LNCaP clone FGC (cell line): ENCODE measurements around the gene SLC6A18.

ENCODE experiments used
- DNase-seq: peaks from one replicate; pipeline ENCODE4 v3.0.0-alpha.2; 2011; ENCODE audit warnings: low read depth
- H3K4me3 ChIP-seq: 2 replicates; pipeline ENCODE4 v1.5.1; 2011; ENCODE audit warnings: mild to moderate bottlenecking, low read depth, low read length, control low read depth
- TF ChIP-seq, protein P1 (sequence below): IDR thresholded peaks from 2 replicates; pipeline ENCODE4 v1.5.1; 2012; ENCODE audit warnings: mild to moderate bottlenecking; ENCODE audit not compliant: control insufficient read depth, insufficient read depth; ENCODE audit errors: extremely low read depth

SLC6A18 gene

DNA sequence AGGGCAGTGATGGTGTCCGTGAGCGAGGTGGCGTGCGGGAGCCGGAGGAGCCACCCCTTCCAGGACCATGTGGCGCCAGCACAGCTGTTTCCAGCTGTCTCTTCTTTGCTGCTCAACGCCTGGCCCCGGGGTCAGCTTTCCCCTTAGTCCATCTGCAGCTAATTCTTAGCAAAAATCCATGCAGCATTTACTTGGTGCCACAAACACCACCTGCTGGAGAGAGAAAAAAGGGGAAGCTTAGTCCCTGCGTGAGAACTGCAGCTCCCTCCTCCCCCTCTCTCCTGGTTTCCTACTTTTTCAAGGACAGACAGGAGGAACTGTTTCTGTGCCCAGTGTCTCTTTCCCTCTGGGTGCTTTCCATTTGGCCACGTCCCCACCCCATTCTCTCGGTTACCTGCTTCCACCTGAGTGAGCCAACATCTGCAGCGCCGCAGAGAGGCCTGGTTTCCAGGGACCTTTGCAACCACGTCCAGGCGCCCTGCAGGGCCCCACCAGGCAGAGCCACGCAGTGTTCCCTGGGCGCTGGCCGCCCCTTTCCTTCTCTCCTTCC lies 20.4 kb upstream of the SLC6A18 start:
- peak; percentile 33 for DNase-seq
- no peak overlapping the region for H3K4me3 ChIP-seq
- TF ChIP-seq, protein P1, sequence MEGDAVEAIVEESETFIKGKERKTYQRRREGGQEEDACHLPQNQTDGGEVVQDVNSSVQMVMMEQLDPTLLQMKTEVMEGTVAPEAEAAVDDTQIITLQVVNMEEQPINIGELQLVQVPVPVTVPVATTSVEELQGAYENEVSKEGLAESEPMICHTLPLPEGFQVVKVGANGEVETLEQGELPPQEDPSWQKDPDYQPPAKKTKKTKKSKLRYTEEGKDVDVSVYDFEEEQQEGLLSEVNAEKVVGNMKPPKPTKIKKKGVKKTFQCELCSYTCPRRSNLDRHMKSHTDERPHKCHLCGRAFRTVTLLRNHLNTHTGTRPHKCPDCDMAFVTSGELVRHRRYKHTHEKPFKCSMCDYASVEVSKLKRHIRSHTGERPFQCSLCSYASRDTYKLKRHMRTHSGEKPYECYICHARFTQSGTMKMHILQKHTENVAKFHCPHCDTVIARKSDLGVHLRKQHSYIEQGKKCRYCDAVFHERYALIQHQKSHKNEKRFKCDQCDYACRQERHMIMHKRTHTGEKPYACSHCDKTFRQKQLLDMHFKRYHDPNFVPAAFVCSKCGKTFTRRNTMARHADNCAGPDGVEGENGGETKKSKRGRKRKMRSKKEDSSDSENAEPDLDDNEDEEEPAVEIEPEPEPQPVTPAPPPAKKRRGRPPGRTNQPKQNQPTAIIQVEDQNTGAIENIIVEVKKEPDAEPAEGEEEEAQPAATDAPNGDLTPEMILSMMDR, result peak; percentile 42

DNA sequence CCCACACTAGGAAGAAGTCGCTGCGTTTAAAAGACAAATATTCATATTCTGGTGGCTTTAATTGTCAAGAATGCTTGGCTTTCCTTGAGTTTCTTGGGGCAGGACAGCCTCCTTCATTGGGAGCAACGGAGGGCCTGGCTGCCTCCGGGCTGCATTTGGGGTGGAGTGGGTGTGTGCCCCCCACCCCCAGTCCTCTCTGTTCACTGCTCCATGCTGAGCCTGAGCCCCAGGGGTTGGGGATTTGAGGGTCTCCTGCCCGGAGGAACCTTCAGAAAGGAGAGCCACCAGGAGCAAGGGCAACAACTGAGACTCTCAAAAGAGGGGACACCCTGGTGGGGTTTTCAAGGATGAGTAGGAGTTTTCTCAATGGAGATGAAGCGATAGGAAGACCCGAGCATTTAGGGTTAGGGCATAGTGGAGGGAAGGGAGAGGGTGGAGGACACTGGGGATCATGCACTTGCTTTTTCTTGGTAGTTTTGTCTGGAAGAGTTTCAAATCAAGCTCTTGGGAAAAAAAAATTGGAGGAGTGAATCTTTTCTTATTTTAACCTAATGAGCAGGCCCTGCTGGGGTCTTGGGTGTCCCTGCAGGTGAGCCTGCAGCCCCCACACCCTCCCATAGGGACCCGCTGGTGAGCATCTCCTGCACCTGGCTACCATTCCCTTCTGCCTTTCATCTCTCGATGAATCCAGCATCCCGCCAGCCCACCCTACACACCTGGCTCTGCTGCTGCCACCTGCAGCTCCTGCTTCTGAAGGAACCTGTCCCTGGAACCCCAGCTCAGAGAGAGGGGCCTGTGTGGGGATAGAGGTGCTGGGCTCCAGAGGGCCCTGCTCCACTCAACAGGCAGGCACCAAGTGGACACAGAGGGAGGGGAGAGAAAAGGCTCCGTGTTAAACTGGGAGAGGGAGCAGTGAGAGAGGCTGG lies 19.7 kb upstream of the SLC6A18 start:
- no peak for DNase-seq
- H3K4me3 ChIP-seq, result no peak overlapping the region
- TF ChIP-seq, protein P1, result no peak

DNA sequence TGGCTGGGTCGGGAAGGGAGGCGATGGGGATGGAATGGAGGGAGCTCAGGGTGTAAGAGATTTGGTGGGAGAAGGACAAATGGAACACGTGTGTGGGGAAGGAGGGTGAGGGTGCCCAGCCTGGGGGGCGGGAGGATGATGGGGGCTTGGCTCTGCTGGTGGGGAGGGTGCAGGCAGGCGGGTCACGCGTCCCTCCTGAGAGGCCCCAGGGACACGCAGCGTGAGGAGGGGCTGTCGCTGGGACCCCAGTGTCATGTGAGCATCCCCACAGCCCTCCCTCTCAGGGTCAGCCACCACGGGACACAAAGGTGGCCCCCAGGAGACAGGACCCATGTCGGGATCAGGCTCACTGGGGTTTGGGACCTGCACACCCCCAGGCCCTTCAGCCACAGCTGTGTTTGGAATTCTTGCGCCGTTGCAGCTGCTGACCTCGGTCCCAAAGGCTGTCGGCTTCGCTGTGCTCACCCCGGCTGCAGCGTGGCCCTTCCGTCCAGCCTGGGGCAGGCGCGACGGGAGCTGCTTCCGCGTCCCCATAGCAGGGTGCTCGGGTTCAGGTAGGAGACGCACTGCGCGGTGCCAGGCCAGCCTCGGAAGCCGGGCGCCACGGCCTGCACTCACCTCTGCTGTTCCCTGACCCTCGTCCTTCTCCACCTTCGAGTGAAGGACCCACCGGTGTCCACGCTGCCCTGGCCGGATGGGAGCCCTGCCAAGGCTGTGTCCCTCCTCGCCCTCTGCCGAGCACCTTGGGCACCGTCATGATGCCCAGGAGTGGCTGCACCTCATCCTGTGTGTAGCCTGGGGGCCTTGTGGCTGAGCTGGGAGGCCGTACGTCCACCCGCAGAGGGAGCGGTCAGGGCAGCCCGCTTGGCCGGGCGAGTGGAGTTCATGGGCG lies 18.4 kb upstream of the SLC6A18 start:
- H3K4me3 ChIP-seq, result no peak overlapping the region
- DNase-seq, result no peak
- TF ChIP-seq, protein P1, result no peak

DNA sequence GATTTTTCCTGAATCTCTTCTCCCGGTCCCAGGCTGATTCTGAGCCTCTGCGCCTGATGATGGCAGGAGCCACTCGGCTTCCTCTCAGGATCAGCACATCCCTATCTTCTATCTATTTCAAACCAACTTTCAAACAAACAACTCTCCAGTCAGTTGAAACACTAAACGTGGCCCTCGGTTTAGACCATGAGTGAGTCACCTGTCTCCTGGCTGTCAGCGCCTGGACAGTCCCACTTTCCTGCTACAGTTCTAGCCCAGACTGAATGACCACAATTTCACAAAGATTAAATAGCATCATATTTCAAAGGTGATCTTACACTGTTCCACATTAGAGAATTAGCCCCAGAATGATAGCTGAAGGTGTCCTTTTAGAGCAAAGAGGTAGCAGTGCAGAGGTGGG lies 17.6 kb upstream of the SLC6A18 start:
- TF ChIP-seq, protein P1, result no peak
- H3K4me3 ChIP-seq, result no peak overlapping the region
- no peak for DNase-seq

DNA sequence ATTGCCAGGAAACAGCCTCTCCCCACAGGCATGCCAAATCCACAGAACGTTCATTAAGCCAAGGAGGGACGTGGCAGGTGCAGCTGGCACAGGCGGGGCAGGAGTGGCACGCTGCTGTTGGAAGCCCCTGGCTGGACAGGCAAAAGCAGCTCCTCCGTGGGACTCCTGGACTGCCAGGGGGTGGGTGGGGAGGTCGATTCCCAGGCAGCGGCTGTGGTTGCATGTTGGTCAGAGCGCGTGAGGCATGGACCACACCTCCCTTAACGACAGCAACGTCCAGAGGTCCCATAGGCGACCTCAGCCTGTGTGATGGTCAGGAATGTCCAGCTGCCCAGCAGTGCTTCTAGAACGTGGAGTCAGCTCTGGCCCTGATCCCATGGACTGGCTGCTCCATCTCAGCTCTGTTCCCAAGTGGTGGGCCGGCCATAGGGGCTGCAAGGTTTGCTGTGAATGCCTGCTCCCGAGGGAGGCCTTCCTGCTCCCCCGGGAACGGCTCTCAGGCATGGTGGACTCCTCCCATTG lies 16.9 kb upstream of the SLC6A18 start:
- no peak overlapping the region for H3K4me3 ChIP-seq
- DNase-seq, result no peak
- TF ChIP-seq, protein P1, result no peak

DNA sequence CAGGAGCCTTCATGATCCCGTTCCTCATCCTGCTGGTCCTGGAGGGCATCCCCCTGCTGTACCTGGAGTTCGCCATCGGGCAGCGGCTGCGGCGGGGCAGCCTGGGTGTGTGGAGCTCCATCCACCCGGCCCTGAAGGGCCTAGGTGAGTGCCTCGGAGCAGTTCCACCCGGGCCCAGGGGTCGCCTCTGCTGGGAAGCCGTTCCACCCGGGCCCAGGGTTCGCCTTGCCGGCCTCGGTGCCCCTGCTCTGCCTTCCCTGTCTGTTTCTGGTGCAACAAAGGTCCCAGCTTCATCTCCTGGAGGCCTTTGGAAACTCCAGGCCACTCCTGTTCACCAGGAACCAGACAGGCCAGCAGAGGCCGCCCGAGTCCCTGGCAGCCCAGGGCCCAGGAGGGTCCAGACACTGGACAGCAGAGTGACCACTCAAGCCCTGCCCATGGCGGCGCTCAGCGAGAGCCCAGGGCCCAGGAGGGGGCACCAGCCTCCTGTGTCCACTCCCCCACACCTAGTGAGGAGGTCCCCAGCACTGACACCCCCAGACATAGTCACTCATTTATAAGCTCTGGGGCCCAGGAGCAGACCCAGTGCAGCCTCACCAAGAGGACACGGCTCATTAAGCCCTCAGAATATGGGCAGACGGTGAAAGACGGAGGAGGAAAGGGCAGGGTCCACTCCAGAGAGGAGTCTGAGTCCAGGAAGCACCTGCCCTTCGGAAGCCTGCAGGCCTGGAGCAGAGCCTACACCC lies 16.3 kb upstream of the SLC6A18 start:
- H3K4me3 ChIP-seq, result no peak overlapping the region
- TF ChIP-seq, protein P1, result peak; percentile 69
- no peak for DNase-seq
